ENCODE data around the gene FERMT1.

- TF ChIP-seq ZFP30 (CRISPR knock-in tag; IDR thresholded peaks at IDR 0.05) (no peak), GLIS3 (CRISPR knock-in tag; IDR thresholded peaks at IDR 0.05) (no peak), ZNF565 (CRISPR knock-in tag; conservative IDR thresholded peaks at IDR 0.05; ENCODE audit: low read depth) (no peak), ARNTL (CRISPR knock-in tag; IDR thresholded peaks at IDR 0.05; ENCODE audit: borderline replicate concordance, low read depth) (no peak), ZNF8 (CRISPR knock-in tag; IDR thresholded peaks at IDR 0.05) (no peak), ZC3H10 (CRISPR knock-in tag; IDR thresholded peaks at IDR 0.05) (no peak), CREB5 (CRISPR knock-in tag; IDR thresholded peaks at IDR 0.05; ENCODE audit: low read depth) (no peak), RARB (CRISPR knock-in tag; IDR thresholded peaks at IDR 0.05) (no peak), ZFP3 (CRISPR knock-in tag; IDR thresholded peaks at IDR 0.05) (no peak), ISL1 (CRISPR knock-in tag; IDR thresholded peaks at IDR 0.05) (no peak)
- TF ChIP-seq, protein P1, sequence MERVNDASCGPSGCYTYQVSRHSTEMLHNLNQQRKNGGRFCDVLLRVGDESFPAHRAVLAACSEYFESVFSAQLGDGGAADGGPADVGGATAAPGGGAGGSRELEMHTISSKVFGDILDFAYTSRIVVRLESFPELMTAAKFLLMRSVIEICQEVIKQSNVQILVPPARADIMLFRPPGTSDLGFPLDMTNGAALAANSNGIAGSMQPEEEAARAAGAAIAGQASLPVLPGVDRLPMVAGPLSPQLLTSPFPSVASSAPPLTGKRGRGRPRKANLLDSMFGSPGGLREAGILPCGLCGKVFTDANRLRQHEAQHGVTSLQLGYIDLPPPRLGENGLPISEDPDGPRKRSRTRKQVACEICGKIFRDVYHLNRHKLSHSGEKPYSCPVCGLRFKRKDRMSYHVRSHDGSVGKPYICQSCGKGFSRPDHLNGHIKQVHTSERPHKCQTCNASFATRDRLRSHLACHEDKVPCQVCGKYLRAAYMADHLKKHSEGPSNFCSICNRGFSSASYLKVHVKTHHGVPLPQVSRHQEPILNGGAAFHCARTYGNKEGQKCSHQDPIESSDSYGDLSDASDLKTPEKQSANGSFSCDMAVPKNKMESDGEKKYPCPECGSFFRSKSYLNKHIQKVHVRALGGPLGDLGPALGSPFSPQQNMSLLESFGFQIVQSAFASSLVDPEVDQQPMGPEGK (CRISPR knock-in tag; IDR thresholded peaks at IDR 0.05; ENCODE audit: borderline replicate concordance), result no peak
- TF ChIP-seq, protein P2, sequence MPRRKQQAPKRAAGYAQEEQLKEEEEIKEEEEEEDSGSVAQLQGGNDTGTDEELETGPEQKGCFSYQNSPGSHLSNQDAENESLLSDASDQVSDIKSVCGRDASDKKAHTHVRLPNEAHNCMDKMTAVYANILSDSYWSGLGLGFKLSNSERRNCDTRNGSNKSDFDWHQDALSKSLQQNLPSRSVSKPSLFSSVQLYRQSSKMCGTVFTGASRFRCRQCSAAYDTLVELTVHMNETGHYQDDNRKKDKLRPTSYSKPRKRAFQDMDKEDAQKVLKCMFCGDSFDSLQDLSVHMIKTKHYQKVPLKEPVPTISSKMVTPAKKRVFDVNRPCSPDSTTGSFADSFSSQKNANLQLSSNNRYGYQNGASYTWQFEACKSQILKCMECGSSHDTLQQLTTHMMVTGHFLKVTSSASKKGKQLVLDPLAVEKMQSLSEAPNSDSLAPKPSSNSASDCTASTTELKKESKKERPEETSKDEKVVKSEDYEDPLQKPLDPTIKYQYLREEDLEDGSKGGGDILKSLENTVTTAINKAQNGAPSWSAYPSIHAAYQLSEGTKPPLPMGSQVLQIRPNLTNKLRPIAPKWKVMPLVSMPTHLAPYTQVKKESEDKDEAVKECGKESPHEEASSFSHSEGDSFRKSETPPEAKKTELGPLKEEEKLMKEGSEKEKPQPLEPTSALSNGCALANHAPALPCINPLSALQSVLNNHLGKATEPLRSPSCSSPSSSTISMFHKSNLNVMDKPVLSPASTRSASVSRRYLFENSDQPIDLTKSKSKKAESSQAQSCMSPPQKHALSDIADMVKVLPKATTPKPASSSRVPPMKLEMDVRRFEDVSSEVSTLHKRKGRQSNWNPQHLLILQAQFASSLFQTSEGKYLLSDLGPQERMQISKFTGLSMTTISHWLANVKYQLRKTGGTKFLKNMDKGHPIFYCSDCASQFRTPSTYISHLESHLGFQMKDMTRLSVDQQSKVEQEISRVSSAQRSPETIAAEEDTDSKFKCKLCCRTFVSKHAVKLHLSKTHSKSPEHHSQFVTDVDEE (CRISPR knock-in tag; IDR thresholded peaks at IDR 0.05), result no peak
- TF ChIP-seq, protein P3, sequence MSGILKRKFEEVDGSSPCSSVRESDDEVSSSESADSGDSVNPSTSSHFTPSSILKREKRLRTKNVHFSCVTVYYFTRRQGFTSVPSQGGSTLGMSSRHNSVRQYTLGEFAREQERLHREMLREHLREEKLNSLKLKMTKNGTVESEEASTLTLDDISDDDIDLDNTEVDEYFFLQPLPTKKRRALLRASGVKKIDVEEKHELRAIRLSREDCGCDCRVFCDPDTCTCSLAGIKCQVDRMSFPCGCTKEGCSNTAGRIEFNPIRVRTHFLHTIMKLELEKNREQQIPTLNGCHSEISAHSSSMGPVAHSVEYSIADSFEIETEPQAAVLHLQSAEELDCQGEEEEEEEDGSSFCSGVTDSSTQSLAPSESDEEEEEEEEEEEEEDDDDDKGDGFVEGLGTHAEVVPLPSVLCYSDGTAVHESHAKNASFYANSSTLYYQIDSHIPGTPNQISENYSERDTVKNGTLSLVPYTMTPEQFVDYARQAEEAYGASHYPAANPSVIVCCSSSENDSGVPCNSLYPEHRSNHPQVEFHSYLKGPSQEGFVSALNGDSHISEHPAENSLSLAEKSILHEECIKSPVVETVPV (CRISPR knock-in tag; IDR thresholded peaks at IDR 0.05), result no peak
Observed at GRCh38 chr20:6045566-6045965, 77.3 kb downstream of the FERMT1 start.

All from SK-N-SH treated with all-trans-retinoic acid at 6 μM for 48 hours (cell line).